GM23338 (cell line): ENCODE measurements around the gene GNAZ. TPM values are rescaled to one million over a fixed set of nuclear protein-coding genes. Genes with fewer than 3 reads are reported as not detected.

Experiments used
- ATAC-seq: fragments of 200-7000 bp; cut with Tn5 transposase; 3 replicates; pipeline ENCODE4 v1.9.1; 2020
- DNase-seq: peaks from one replicate; pipeline ENCODE4 v3.0.0-alpha.2; 2015; ENCODE audit warnings: low spot score
- H2AFZ ChIP-seq: fragments of 200-600 bp; sonication (generic); 2 replicates; pipeline ENCODE4 v1.8.0; 2016; ENCODE audit warnings: antibody characterized with exemption, mild to moderate bottlenecking, moderate library complexity
- H3F3A ChIP-seq: fragments of 200-600 bp; sonication (generic); replicated peaks from 2 replicates; pipeline ENCODE4 v1.8.0; 2017; ENCODE audit warnings: antibody characterized with exemption, mixed run types, low read depth
- H3K27ac ChIP-seq: fragments of 200-600 bp; sonication (generic); 2 replicates; pipeline ENCODE4 v1.6.1; 2016; ENCODE audit warnings: low read depth
- H3K27me3 ChIP-seq: fragments of 200-600 bp; sonication (generic); 2 replicates; pipeline ENCODE4 v1.8.0; 2016; ENCODE audit warnings: mild to moderate bottlenecking, mixed run types, moderate library complexity; ENCODE audit not compliant: insufficient read depth
- H3K36me3 ChIP-seq: fragments of 200-600 bp; sonication (generic); 2 replicates; pipeline ENCODE4 v1.8.0; 2016; ENCODE audit warnings: mild to moderate bottlenecking; ENCODE audit not compliant: insufficient read depth
- H3K4me1 ChIP-seq: fragments of 200-600 bp; sonication (generic); 2 replicates; pipeline ENCODE4 v1.8.0; 2016; ENCODE audit warnings: mild to moderate bottlenecking, moderate library complexity; ENCODE audit not compliant: insufficient read depth
- H3K4me2 ChIP-seq: fragments of 200-600 bp; sonication (generic); 2 replicates; pipeline ENCODE4 v1.7.1; 2017; ENCODE audit warnings: mixed run types
- H3K4me3 ChIP-seq: fragments of 200-600 bp; sonication (generic); 2 replicates; pipeline ENCODE4 v1.6.1; 2016; ENCODE audit warnings: mixed run types
- H3K79me2 ChIP-seq: fragments of 200-600 bp; sonication (generic); replicated peaks from 2 replicates; pipeline ENCODE4 v1.8.0; 2017; ENCODE audit warnings: mild to moderate bottlenecking; ENCODE audit not compliant: insufficient read depth
- H3K9me2 ChIP-seq: fragments of 200-600 bp; sonication (generic); 2 replicates; pipeline ENCODE4 v1.8.0; 2017; ENCODE audit not compliant: insufficient read depth
- H4K20me1 ChIP-seq: fragments of 200-600 bp; sonication (generic); replicated peaks from 2 replicates; pipeline ENCODE4 v1.8.0; 2017; ENCODE audit warnings: mild to moderate bottlenecking; ENCODE audit not compliant: insufficient read depth
- H3K27ac Mint-ChIP-seq: 2 replicates; pipeline ENCODE4 v1.8.0; 2020; ENCODE audit warnings: inconsistent platforms, mild to moderate bottlenecking, moderate library complexity, mixed read lengths
- H3K27me3 Mint-ChIP-seq: 3 replicates; pipeline ENCODE4 v1.8.0; 2022; ENCODE audit warnings: low read depth, mild to moderate bottlenecking, moderate library complexity, mixed read lengths, inconsistent platforms; ENCODE audit not compliant: insufficient read depth, poor library complexity
- H3K36me3 Mint-ChIP-seq: 3 replicates; pipeline ENCODE4 v1.8.0; 2021; ENCODE audit warnings: low read depth, mild to moderate bottlenecking, inconsistent platforms, moderate library complexity, mixed read lengths
- H3K4me1 Mint-ChIP-seq: 3 replicates; pipeline ENCODE4 v1.8.0; 2020; ENCODE audit warnings: mild to moderate bottlenecking, inconsistent platforms, mixed read lengths
- H3K4me3 Mint-ChIP-seq: 3 replicates; pipeline ENCODE4 v1.8.0; 2021; ENCODE audit warnings: moderate library complexity, mild to moderate bottlenecking, inconsistent platforms, mixed read lengths
- H3K9me3 Mint-ChIP-seq: 3 replicates; pipeline ENCODE4 v1.8.0; 2020; ENCODE audit warnings: moderate library complexity, mild to moderate bottlenecking, inconsistent platforms, mixed read lengths
- CREB1 ChIP-seq: fragments of 250-450 bp; sonication (Bioruptor Pico); IDR thresholded peaks from 2 replicates; pipeline ENCODE4 v1.5.0; 2020; ENCODE audit warnings: low read depth, mild to moderate bottlenecking, moderate library complexity
- CTCF ChIP-seq, 2 experiments: fragments of 200-600 bp in 1 of 2; sonication (generic) in 1 of 2; conservative IDR thresholded peaks; 2 replicates each; pipeline versions ENCODE4 v1.5.1 to v1.6.1; 2016 to 2017; ENCODE audit warnings: antibody characterized with exemption in 2 of 2, low read depth in 2 of 2, mild to moderate bottlenecking in 2 of 2, moderate library complexity in 1 of 2
- ETS1 ChIP-seq: IDR thresholded peaks from 2 replicates; pipeline ENCODE4 v1.6.1; 2016; ENCODE audit warnings: antibody characterized with exemption
- EZH2 ChIP-seq: fragments of 200-600 bp; sonication (generic); IDR thresholded peaks from one replicate; pipeline ENCODE4 v1.8.0; 2017; ENCODE audit warnings: antibody characterized with exemption, mild to moderate bottlenecking, low read depth; ENCODE audit not compliant: unreplicated experiment
- EZH2phosphoT487 ChIP-seq: fragments of 200-600 bp; sonication (generic); IDR thresholded peaks from one replicate; pipeline ENCODE4 v1.8.1; 2018; ENCODE audit warnings: antibody characterized with exemption; ENCODE audit not compliant: unreplicated experiment
- JUNB ChIP-seq: IDR thresholded peaks from one replicate; pipeline ENCODE4 v1.6.1; 2016; ENCODE audit warnings: antibody characterized with exemption; ENCODE audit not compliant: unreplicated experiment
- NANOG ChIP-seq: IDR thresholded peaks from 2 replicates; pipeline ENCODE4 v1.6.1; 2016; ENCODE audit warnings: antibody characterized with exemption, borderline replicate concordance
- POLR2AphosphoS5 ChIP-seq: IDR thresholded peaks from 2 replicates; pipeline ENCODE4 v1.6.1; 2016; ENCODE audit warnings: antibody characterized with exemption, low read depth
- REST ChIP-seq: IDR thresholded peaks from one replicate; pipeline ENCODE4 v1.6.1; 2018; ENCODE audit warnings: antibody characterized with exemption; ENCODE audit not compliant: unreplicated experiment
- STAT1 ChIP-seq: IDR thresholded peaks from one replicate; pipeline ENCODE4 v1.6.1; 2016; ENCODE audit warnings: antibody characterized with exemption; ENCODE audit not compliant: unreplicated experiment
- ZNF114 ChIP-seq: fragments of 250-450 bp; sonication (Bioruptor Pico); IDR thresholded peaks from 2 replicates; pipeline ENCODE4 v1.5.0; 2020; ENCODE audit warnings: mild to moderate bottlenecking, moderate library complexity
- ZNF331 ChIP-seq: fragments of 250-450 bp; sonication (Bioruptor Pico); IDR thresholded peaks from 2 replicates; pipeline ENCODE4 v1.5.0; 2020; ENCODE audit warnings: low read depth, mild to moderate bottlenecking, moderate library complexity
- ZNF462 ChIP-seq: fragments of 250-450 bp; sonication (Bioruptor Pico); IDR thresholded peaks from 2 replicates; pipeline ENCODE4 v1.5.0; 2020; ENCODE audit warnings: mild to moderate bottlenecking, moderate library complexity
- polyA plus RNA-seq: library from polyadenylated mRNA; unstranded; fragments of >200 nt; fragmentation: Nextera tagmentation; extraction: Ambion mirVana; gene quantifications from 2 replicates; pipeline ENCODE4 v1.2.1, GENCODE V29; 2016
- total RNA-seq: library from RNA; depleted of rRNA; stranded (reverse); fragments of >200 nt; shearing (Covaris generic); gene quantifications from 2 replicates; pipeline ENCODE4 v1.2.3, GENCODE V29; 2014

The GNAZ gene
- total and polyA plus RNA-seq, 2 experiments from 2014 or later = 2.9 to 11.1 TPM

GRCh38 chr22:23033116-23033905 is 37.0 kb upstream of the GNAZ start:
- H3K27ac ChIP-seq = no peak overlapping the region
- Mint-ChIP-seq H3K4me1 (peaks cover 27% of the 10 kb centered on the region), H3K27me3 (peaks cover 5% of the 10 kb centered on the region), H3K4me3 (no peak overlapping the region), H3K9me3 (peaks cover 12% of the 10 kb centered on the region), H3K27ac (no peak overlapping the region), H3K36me3 (peaks cover 8% of the 10 kb centered on the region)
- no peak overlapping the region for H2AFZ ChIP-seq
- no peaks in the 10 kb centered on the region for H3K9me2 ChIP-seq
- H4K20me1 ChIP-seq = no peaks in the 10 kb centered on the region
- H3K4me1 ChIP-seq = peaks cover 16% of the 10 kb centered on the region
- H3F3A ChIP-seq = no peaks in the 10 kb centered on the region
- no peak overlapping the region for H3K4me2 ChIP-seq
- ATAC-seq (no peak), DNase-seq (no peak)
- TF ChIP-seq POLR2AphosphoS5 (no peak), EZH2 (no peak), ZNF331 (no peak), NANOG (no peak), ETS1 (no peak), CTCF (conservative IDR thresholded peaks at IDR 0.05; ENCODE audit: low read depth in 2 of 2) (no peak), CREB1 (CRISPR knock-in tag) (no peak), ZNF114 (CRISPR knock-in tag) (no peak), JUNB (no peak), STAT1 (no peak), ZNF462 (no peak), EZH2phosphoT487 (no peak), REST (no peak)
- H3K36me3 ChIP-seq = no peaks in the 10 kb centered on the region
- H3K79me2 ChIP-seq = no peaks in the 10 kb centered on the region
- H3K27me3 ChIP-seq = no peaks in the 10 kb centered on the region
- H3K4me3 ChIP-seq = no peak overlapping the region
